Lower leg skin (tissue), 4 donors: Measurements from ENCODE around the gene SYCP2. TPM values are rescaled to one million over a fixed set of nuclear protein-coding genes. Genes with fewer than 3 reads are reported as not detected.

Experiments used
- DNase-seq, 2 donors: peaks; one replicate each; pipeline ENCODE4 v3.0.0-alpha.2; 2019; ENCODE audit warnings: low spot score in 2 of 2
- H3K4me3 ChIP-seq: fragments of 200-600 bp; sonication (generic); 2 replicates; pipeline ENCODE4 v1.5.1; 2017; ENCODE audit warnings: mild to moderate bottlenecking, low read depth; ENCODE audit not compliant: poor library complexity, severe bottlenecking
- POLR2A ChIP-seq, 2 donors: fragments of 450-650 bp; IDR thresholded peaks; one replicate each; pipeline ENCODE4 v1.6.1; 2016 to 2017; ENCODE audit warnings: antibody characterized with exemption in 2 of 2, mild to moderate bottlenecking in 1 of 2, moderate library complexity in 1 of 2
- WGBS, 2 donors: methylation state at CpG; one replicate each; pipeline ENCODE4 v1.1.5; 2018; 5-methylcytosine and 5-hydroxymethylcytosine counted together
- intact Hi-C: fragments of 100-400 bp; cut with DNase I; formaldehyde crosslinking; loops from one replicate; pipeline ENCODE4 v1.15.0; 2023; ENCODE audit warnings: low total_unique reads
- total RNA-seq, 4 donors: library from RNA; depleted of rRNA; stranded (reverse); fragments of >200 nt; gene quantifications; one replicate each; pipeline ENCODE4 v1.1.0, GENCODE V29; 2016
- TF ChIP-seq, protein P1 (sequence below), 3 donors: fragments of 450-650 bp; IDR thresholded peaks; one replicate each; pipeline ENCODE4 v1.5.1; 2016; ENCODE audit warnings: antibody characterized with exemption in 3 of 3, mild to moderate bottlenecking in 3 of 3, moderate library complexity in 2 of 3

SYCP2 gene
- total RNA-seq, 4 donors from 2014 or later = 1.9 to 12.9 (median 2.4) TPM

DNA sequence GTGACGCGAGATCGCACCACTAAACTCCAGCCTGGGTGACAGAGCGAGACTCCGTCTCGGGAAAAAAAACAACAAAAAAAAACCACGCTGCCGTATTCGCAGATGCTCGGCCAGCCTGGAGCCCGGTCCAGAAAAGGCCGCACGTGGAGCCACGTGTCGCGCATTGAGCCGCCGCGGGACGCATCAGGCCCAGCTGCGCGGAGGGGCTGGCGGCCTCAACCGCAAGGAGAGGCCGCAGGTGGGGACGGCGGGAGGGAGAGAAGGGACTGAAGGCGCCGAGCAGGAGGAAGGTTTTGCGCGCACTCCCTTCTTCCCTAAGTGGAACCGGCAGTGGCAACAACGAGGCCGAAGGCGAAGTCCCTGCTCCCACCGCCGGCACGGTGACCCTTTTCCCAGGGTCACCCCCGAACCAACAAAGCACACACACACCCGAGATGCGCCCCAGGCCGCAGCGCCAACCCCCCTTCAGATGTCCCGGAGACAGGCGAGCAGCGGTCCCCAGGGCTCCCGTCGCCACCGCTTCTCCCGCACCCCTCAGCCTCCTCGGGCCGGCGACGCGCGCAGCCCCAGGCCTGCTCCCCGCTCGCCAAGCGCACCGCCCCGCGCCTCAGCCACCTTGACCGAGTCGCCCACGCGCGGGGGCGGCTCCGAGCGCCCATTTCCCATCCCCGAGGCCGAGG, 681 bp downstream of the SYCP2 start:
- no peak overlapping the region for H3K4me3 ChIP-seq
- intact Hi-C loops = no loop called here
- DNase-seq = no peak
- 87 to 89% methylated on average over 69 to 72 of the region's 72 CpGs for WGBS, 2 donors
- TF ChIP-seq POLR2A (IDR thresholded peaks at IDR 0.05) = no peak
- TF ChIP-seq, protein P1, sequence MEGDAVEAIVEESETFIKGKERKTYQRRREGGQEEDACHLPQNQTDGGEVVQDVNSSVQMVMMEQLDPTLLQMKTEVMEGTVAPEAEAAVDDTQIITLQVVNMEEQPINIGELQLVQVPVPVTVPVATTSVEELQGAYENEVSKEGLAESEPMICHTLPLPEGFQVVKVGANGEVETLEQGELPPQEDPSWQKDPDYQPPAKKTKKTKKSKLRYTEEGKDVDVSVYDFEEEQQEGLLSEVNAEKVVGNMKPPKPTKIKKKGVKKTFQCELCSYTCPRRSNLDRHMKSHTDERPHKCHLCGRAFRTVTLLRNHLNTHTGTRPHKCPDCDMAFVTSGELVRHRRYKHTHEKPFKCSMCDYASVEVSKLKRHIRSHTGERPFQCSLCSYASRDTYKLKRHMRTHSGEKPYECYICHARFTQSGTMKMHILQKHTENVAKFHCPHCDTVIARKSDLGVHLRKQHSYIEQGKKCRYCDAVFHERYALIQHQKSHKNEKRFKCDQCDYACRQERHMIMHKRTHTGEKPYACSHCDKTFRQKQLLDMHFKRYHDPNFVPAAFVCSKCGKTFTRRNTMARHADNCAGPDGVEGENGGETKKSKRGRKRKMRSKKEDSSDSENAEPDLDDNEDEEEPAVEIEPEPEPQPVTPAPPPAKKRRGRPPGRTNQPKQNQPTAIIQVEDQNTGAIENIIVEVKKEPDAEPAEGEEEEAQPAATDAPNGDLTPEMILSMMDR (IDR thresholded peaks at IDR 0.05) = no peak

DNA sequence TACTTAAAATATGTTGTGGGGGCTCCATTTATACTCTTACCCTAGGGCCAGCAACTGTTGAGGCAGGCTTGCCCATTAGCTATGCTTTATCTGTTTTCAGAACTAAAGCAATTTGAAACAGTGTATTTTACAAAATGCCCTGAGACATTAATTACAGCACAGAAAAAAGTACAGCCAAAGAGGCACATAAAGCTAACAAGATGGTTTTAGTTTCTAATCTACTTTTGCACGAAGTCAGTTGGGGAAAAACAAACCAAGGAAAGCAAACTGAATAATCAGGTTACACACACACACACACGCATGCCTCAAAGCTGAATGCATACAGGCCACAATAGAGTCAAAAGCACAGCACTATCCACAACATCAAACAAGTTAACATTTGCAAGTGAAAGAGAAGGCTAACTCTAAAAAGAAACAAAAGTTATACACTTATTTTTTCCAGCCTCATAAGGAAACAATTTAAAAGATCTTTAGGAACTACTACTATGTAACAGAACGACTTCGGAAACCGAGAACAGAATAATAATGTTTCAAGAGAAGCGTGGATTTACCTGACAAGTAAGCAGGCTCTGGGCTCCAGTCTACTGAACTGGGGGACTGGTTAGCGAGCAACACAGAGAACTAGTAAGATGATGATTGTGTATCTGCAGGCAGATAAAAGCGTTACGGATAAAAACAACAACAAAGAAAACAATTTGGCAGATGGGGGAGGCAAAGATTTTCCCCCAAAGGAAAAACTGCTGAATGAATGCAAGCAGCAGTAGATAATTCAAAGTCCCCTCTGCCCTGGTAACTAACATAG, 1.7 kb downstream of the SYCP2 start:
- no peak overlapping the region for H3K4me3 ChIP-seq
- 85 to 87% methylated on average over 9 of the region's 9 CpGs for WGBS, 2 donors
- no peak for DNase-seq
- intact Hi-C loops = no loop called here
- TF ChIP-seq POLR2A (IDR thresholded peaks at IDR 0.05) = no peak
- TF ChIP-seq, protein P1 (IDR thresholded peaks at IDR 0.05) = no peak

DNA sequence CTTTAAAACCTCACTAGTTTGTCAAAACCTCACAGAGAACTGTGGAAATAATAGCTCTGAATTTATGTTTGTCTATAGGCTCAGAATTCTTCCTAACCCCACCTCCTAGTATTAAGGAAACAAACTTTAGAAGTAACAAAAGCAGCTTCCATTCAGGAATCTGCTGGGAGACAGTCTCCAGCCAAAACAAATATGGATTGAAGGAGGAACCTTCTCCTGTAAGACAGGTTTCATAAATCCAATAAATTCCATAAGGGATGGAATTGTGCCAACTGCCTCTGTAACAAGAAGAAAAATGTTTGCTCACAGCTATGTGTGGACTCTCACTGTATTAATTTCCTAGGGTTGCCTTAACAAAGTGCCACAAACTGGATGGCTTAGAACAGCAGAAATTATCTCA, 7.5 kb downstream of the SYCP2 start:
- no peak for DNase-seq
- TF ChIP-seq POLR2A (IDR thresholded peaks at IDR 0.05) = no peak
- TF ChIP-seq, protein P1 (IDR thresholded peaks at IDR 0.05) = no peak
- intact Hi-C loops = no loop called here
- H3K4me3 ChIP-seq = no peak overlapping the region

GRCh38 chr20:59925359-59925758, 8.1 kb downstream of the SYCP2 start:
- TF ChIP-seq, protein P1 (IDR thresholded peaks at IDR 0.05) = no peak
- TF ChIP-seq POLR2A (IDR thresholded peaks at IDR 0.05) = no peak
- intact Hi-C loops = no loop called here
- no peak overlapping the region for H3K4me3 ChIP-seq
- DNase-seq = no peak
- WGBS, 2 donors = 84 to 85% methylated on average over 1 of the region's 1 CpG

DNA sequence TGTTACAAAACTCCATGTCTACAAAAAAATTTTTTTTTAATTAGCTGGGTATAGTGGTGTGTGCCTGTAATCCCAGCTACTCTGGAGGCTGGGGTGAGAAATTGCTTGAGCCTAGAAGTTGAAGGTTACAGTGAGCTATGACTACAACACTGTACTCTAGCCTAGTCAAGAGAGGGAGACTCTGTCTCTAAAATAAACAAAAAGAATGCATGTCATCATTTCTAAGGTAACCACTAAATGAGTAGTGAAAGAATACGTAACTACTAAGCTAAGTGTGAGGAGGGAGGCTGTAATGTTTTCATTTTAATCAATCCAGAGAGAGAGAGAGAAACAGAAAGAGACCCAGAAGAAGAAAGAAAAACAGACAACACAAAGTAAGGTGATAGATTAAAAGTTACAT, 9.9 kb downstream of the SYCP2 start:
- intact Hi-C loops = no loop called here
- TF ChIP-seq, protein P1 (IDR thresholded peaks at IDR 0.05) = no peak
- TF ChIP-seq POLR2A (IDR thresholded peaks at IDR 0.05) = no peak
- no peak for DNase-seq
- no peak overlapping the region for H3K4me3 ChIP-seq
- WGBS, 2 donors = 87 to 90% methylated on average over 1 of the region's 1 CpG
